HCT116 (cell line): ENCODE results near the gene AFAP1.

Experiments
- ATF3 ChIP-seq: IDR thresholded peaks from 2 replicates; pipeline ENCODE4 v1.6.1; 2012
- EGR1 ChIP-seq: IDR thresholded peaks from 2 replicates; pipeline ENCODE4 v1.6.1; 2012; ENCODE audit warnings: low read depth
- EZH2 ChIP-seq: fragments of 200-600 bp; sonication (generic); IDR thresholded peaks from 2 replicates; pipeline ENCODE4 v1.6.1; 2017; ENCODE audit warnings: antibody characterized with exemption, mixed run types
- EZH2phosphoT487 ChIP-seq: fragments of 200-600 bp; IDR thresholded peaks from 2 replicates; pipeline ENCODE4 v1.6.1; 2018; ENCODE audit warnings: antibody characterized with exemption, borderline replicate concordance
- MAX ChIP-seq: IDR thresholded peaks from 2 replicates; pipeline ENCODE4 v1.6.1; 2012
- POLR2A ChIP-seq: IDR thresholded peaks from 2 replicates; pipeline ENCODE4 v1.7.0; 2011; ENCODE audit warnings: borderline replicate concordance; ENCODE audit not compliant: insufficient read depth, insufficient read length; ENCODE audit errors: extremely low read depth
- POLR2AphosphoS5 ChIP-seq: IDR thresholded peaks from 2 replicates; pipeline ENCODE4 v1.6.1; 2011; ENCODE audit warnings: mild to moderate bottlenecking, low read depth, low read length, moderate library complexity
- RAD21 ChIP-seq: IDR thresholded peaks from 2 replicates; pipeline ENCODE4 v1.6.1; 2012; ENCODE audit warnings: low read depth, mild to moderate bottlenecking
- SP1 ChIP-seq: IDR thresholded peaks from 2 replicates; pipeline ENCODE4 v1.6.1; 2012; ENCODE audit warnings: low read depth
- YY1 ChIP-seq: IDR thresholded peaks from 2 replicates; pipeline ENCODE4 v1.6.1; 2011; ENCODE audit warnings: low read length, low read depth, moderate library complexity, mild to moderate bottlenecking; ENCODE audit not compliant: insufficient replicate concordance; ENCODE audit errors: extremely low read depth
- ZNF274 ChIP-seq: fragments of 200-500 bp; sonication (Bioruptor generic); IDR thresholded peaks from 2 replicates; pipeline ENCODE4 v1.6.1; 2014; ENCODE audit warnings: mild to moderate bottlenecking, low read depth, low read length, inconsistent platforms
- TF ChIP-seq, protein P1 (sequence below), 3 experiments: fragments of 200-600 bp in 1 of 3; sonication (generic) in 1 of 3; IDR thresholded peaks in 2 of 3; conservative IDR thresholded peaks in 1 of 3; 2 replicates each; pipeline ENCODE4 v1.5.1; 2012 to 2017; ENCODE audit warnings: low read depth in 2 of 3, low read length in 2 of 3, antibody characterized with exemption in 1 of 3, borderline replicate concordance in 1 of 3, control low read depth in 1 of 3, mild to moderate bottlenecking in 1 of 3, mixed read lengths in 1 of 3, mixed run types in 1 of 3, moderate library complexity in 1 of 3; ENCODE audit not compliant: insufficient read depth in 1 of 3

DNA sequence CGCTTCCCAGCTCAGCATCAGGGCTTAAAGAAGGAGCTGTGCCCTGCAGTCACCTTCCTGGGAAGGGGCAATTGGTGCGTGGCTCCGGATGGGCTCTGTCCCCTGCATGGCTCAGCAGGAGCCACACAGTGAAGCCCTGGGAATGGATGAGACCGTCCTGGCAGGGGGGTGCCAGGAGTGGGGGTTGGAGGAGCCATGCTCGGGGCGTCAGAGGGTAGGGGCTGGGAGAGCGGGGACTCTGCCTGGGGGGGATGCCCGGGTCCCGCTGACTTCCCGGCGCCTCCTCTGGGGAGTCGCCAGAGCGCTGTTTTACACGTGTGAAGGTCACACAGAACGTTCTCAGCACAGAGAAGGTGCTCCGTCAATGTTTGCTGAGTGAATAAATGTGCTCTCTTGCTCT lies 184.1 kb downstream of the AFAP1 start:
- no peak for TF ChIP-seq EGR1
- no peak for TF ChIP-seq EZH2
- TF ChIP-seq POLR2A: no peak
- TF ChIP-seq, protein P1, sequence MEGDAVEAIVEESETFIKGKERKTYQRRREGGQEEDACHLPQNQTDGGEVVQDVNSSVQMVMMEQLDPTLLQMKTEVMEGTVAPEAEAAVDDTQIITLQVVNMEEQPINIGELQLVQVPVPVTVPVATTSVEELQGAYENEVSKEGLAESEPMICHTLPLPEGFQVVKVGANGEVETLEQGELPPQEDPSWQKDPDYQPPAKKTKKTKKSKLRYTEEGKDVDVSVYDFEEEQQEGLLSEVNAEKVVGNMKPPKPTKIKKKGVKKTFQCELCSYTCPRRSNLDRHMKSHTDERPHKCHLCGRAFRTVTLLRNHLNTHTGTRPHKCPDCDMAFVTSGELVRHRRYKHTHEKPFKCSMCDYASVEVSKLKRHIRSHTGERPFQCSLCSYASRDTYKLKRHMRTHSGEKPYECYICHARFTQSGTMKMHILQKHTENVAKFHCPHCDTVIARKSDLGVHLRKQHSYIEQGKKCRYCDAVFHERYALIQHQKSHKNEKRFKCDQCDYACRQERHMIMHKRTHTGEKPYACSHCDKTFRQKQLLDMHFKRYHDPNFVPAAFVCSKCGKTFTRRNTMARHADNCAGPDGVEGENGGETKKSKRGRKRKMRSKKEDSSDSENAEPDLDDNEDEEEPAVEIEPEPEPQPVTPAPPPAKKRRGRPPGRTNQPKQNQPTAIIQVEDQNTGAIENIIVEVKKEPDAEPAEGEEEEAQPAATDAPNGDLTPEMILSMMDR (IDR thresholded peaks at IDR 0.05 in 2 of 3, conservative IDR thresholded peaks at IDR 0.05 in 1 of 3; ENCODE audit: borderline replicate concordance in 1 of 3, insufficient read depth in 1 of 3, low read depth in 2 of 3, low read length in 2 of 3): no peak
- TF ChIP-seq EZH2phosphoT487: no peak
- TF ChIP-seq POLR2AphosphoS5: no peak
- TF ChIP-seq ZNF274: no peak
- no peak for TF ChIP-seq ATF3
- no peak for TF ChIP-seq RAD21
- no peak for TF ChIP-seq YY1
- no peak for TF ChIP-seq SP1
- no peak for TF ChIP-seq MAX
